MM.1S (cell line): Measurements from ENCODE around the gene HERPUD2.

Experiments
- DNase-seq: peaks from one replicate; pipeline ENCODE4 v3.0.0-alpha.2; 2015
- H2AFZ ChIP-seq: fragments of 300-600 bp; sonication (generic); 2 replicates; pipeline ENCODE4 v1.6.0; 2016; ENCODE audit warnings: antibody characterized with exemption, low read length
- H3F3A ChIP-seq: fragments of 300-600 bp; sonication (generic); 2 replicates; pipeline ENCODE4 v1.6.1; 2016; ENCODE audit warnings: mild to moderate bottlenecking, antibody characterized with exemption, low read length, moderate library complexity, mixed read lengths; ENCODE audit not compliant: insufficient read depth
- H3K27ac ChIP-seq: fragments of 300-600 bp; sonication (generic); 2 replicates; pipeline ENCODE4 v1.5.1; 2016; ENCODE audit warnings: mild to moderate bottlenecking, low read length
- H3K27me3 ChIP-seq: fragments of 300-600 bp; sonication (generic); replicated peaks from 2 replicates; pipeline ENCODE4 v1.6.0; 2016; ENCODE audit warnings: low read length; ENCODE audit not compliant: insufficient read depth
- H3K36me3 ChIP-seq: fragments of 300-600 bp; sonication (generic); replicated peaks from 2 replicates; pipeline ENCODE4 v1.6.1; 2016; ENCODE audit warnings: mild to moderate bottlenecking, low read length, mixed read lengths; ENCODE audit not compliant: insufficient read depth
- H3K4me1 ChIP-seq: fragments of 300-600 bp; sonication (generic); 2 replicates; pipeline ENCODE4 v1.6.1; 2016; ENCODE audit warnings: low read length, mixed read lengths
- H3K4me2 ChIP-seq: fragments of 300-600 bp; sonication (generic); 2 replicates; pipeline ENCODE4 v1.6.0; 2016; ENCODE audit warnings: low read depth, low read length
- H3K4me3 ChIP-seq: fragments of 300-600 bp; sonication (generic); 2 replicates; pipeline ENCODE4 v1.5.1; 2016; ENCODE audit warnings: low read length, mixed read lengths
- H3K79me2 ChIP-seq: fragments of 300-600 bp; sonication (generic); 2 replicates; pipeline ENCODE4 v1.6.1; 2016; ENCODE audit warnings: mixed run types, low read length, mixed read lengths
- H3K9ac ChIP-seq: fragments of 300-600 bp; sonication (generic); 2 replicates; pipeline ENCODE4 v1.6.1; 2016; ENCODE audit warnings: low read length, mixed read lengths
- H3K9me2 ChIP-seq: fragments of 300-600 bp; sonication (generic); replicated peaks from 2 replicates; pipeline ENCODE4 v1.6.1; 2016; ENCODE audit warnings: mild to moderate bottlenecking, low read length, mixed read lengths; ENCODE audit not compliant: insufficient read depth
- H3K9me3 ChIP-seq: fragments of 300-600 bp; sonication (generic); replicated peaks from 2 replicates; pipeline ENCODE4 v1.6.1; 2016; ENCODE audit warnings: mild to moderate bottlenecking, low read length, mixed read lengths; ENCODE audit not compliant: insufficient read depth
- H4K20me1 ChIP-seq: fragments of 300-600 bp; sonication (generic); 2 replicates; pipeline ENCODE4 v1.6.1; 2016; ENCODE audit warnings: mild to moderate bottlenecking, low read length, moderate library complexity, mixed read lengths; ENCODE audit not compliant: insufficient read depth
- EZH2 ChIP-seq: fragments of 300-600 bp; sonication (generic); optimal IDR thresholded peaks from 2 replicates; pipeline ENCODE3; 2017; ENCODE audit warnings: low read depth, mild to moderate bottlenecking, antibody characterized with exemption, low read length, mixed read lengths
- EZH2phosphoT487 ChIP-seq: fragments of 300-600 bp; sonication (generic); IDR thresholded peaks from 2 replicates; pipeline ENCODE4 v1.6.1; 2018; ENCODE audit warnings: antibody characterized with exemption, low read length
- TF ChIP-seq, protein P1 (sequence below): fragments of 300-600 bp; sonication (generic); IDR thresholded peaks from 2 replicates; pipeline ENCODE4 v1.5.1; 2016; ENCODE audit warnings: antibody characterized with exemption, low read length, mixed read lengths

Gene HERPUD2

GRCh38 chr7:35726654-35727053 is 31.7 kb upstream of the HERPUD2 start:
- Histone ChIP-seq H3K4me2 (no peak overlapping the region), H2AFZ (no peak overlapping the region), H3F3A (peaks cover 32% of the 10 kb centered on the region), H3K36me3 (no peaks in the 10 kb centered on the region), H3K4me1 (peaks cover 67% of the 10 kb centered on the region), H3K79me2 (no peaks in the 10 kb centered on the region), H4K20me1 (no peaks in the 10 kb centered on the region), H3K9ac (no peak overlapping the region), H3K27ac (no peak overlapping the region), H3K4me3 (no peak overlapping the region), H3K27me3 (no peaks in the 10 kb centered on the region), H3K9me2 (no peaks in the 10 kb centered on the region), H3K9me3 (no peaks in the 10 kb centered on the region)
- no peak for TF ChIP-seq EZH2
- DNase-seq = no peak

DNA sequence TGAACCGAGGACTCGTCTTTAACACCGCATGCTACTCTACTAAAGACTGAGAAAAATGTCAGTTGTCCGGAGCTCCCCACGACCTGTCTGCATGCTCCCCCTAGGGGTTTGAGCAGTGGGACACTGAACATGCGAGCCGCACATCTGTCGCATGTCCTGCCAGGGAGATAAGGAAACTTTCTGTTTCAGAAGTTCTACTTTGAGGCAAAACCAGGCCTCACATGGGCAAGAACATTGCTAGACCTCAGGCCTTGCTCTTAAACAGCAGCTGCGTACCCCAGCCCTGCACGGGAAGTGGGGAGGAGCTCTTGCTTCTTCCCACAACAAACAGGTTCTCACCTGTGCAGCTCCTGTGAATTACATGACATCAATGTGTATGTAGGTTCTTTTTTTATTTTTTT is 30.3 kb upstream of the HERPUD2 start:
- no peak for TF ChIP-seq EZH2
- TF ChIP-seq, protein P1, sequence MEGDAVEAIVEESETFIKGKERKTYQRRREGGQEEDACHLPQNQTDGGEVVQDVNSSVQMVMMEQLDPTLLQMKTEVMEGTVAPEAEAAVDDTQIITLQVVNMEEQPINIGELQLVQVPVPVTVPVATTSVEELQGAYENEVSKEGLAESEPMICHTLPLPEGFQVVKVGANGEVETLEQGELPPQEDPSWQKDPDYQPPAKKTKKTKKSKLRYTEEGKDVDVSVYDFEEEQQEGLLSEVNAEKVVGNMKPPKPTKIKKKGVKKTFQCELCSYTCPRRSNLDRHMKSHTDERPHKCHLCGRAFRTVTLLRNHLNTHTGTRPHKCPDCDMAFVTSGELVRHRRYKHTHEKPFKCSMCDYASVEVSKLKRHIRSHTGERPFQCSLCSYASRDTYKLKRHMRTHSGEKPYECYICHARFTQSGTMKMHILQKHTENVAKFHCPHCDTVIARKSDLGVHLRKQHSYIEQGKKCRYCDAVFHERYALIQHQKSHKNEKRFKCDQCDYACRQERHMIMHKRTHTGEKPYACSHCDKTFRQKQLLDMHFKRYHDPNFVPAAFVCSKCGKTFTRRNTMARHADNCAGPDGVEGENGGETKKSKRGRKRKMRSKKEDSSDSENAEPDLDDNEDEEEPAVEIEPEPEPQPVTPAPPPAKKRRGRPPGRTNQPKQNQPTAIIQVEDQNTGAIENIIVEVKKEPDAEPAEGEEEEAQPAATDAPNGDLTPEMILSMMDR = peak; percentile 83
- H3K9me3 ChIP-seq = no peaks in the 10 kb centered on the region
- H3K36me3 ChIP-seq = no peaks in the 10 kb centered on the region
- H3K79me2 ChIP-seq = no peaks in the 10 kb centered on the region
- H3K4me3 ChIP-seq = peak overlapping the region; percentile 30; the same call in 1 of the 2 replicates
- H3F3A ChIP-seq = peaks cover 25% of the 10 kb centered on the region
- H4K20me1 ChIP-seq = no peaks in the 10 kb centered on the region
- H2AFZ ChIP-seq = peak overlapping the region; percentile 37
- H3K4me2 ChIP-seq = peak overlapping the region; percentile 48; the same call in 1 of the 2 replicates
- no peaks in the 10 kb centered on the region for H3K9me2 ChIP-seq
- no peaks in the 10 kb centered on the region for H3K27me3 ChIP-seq
- H3K27ac ChIP-seq = peak overlapping the region; percentile 72
- H3K9ac ChIP-seq = peak overlapping the region; percentile 35; the same call in 1 of the 2 replicates
- H3K4me1 ChIP-seq = peaks cover 60% of the 10 kb centered on the region
- DNase-seq = peak; percentile 98

- Histone ChIP-seq H3K27ac (no peak overlapping the region), H4K20me1 (no peaks in the 10 kb centered on the region)
Observed at GRCh38 chr7:35723011-35723410, 28.1 kb upstream of the HERPUD2 start.

More at GRCh38 chr7:35723011-35723410, 28.1 kb upstream of the HERPUD2 start:
- Histone ChIP-seq H2AFZ (no peak overlapping the region), H3K9me3 (no peaks in the 10 kb centered on the region), H3K4me2 (no peak overlapping the region), H3K9ac (no peak overlapping the region), H3K79me2 (no peaks in the 10 kb centered on the region), H3K36me3 (no peaks in the 10 kb centered on the region), H3K9me2 (no peaks in the 10 kb centered on the region), H3K27me3 (no peaks in the 10 kb centered on the region), H3F3A (peaks cover 5% of the 10 kb centered on the region; the same call in 1 of the 2 replicates), H3K4me1 (peaks cover 39% of the 10 kb centered on the region), H3K4me3 (no peak overlapping the region)
- TF ChIP-seq EZH2 = no peak
- TF ChIP-seq EZH2phosphoT487 = no peak
- TF ChIP-seq, protein P1 = no peak
- DNase-seq = no peak
